Fibroblast of the aortic adventitia (primary cell): ENCODE measurements around the gene LARP4B. TPM values are rescaled to one million over a fixed set of nuclear protein-coding genes. Genes with fewer than 3 reads are reported as not detected.

Source experiments
- DNase-seq: peaks from one replicate; pipeline ENCODE4 v3.0.0-alpha.2; 2010; ENCODE audit warnings: low read depth
- H3K4me3 ChIP-seq: 2 replicates; pipeline ENCODE4 v1.5.1; 2011; ENCODE audit warnings: low read depth, mild to moderate bottlenecking, control low read depth, low read length, moderate library complexity
- CTCF ChIP-seq: IDR thresholded peaks from 2 replicates; pipeline ENCODE4 v1.5.1; 2011; ENCODE audit warnings: mild to moderate bottlenecking, low read length, control low read depth, inconsistent platforms; ENCODE audit not compliant: insufficient read depth
- total RNA-seq: library from RNA; depleted of rRNA; stranded (reverse); fragments of >200 nt; gene quantifications from 2 replicates; pipeline ENCODE4 v1.2.3, GENCODE V29; 2012; ENCODE audit warnings: low replicate concordance

The LARP4B gene
- total RNA-seq, 1 donor = 38.7 TPM

- H3K4me3 ChIP-seq = no peak overlapping the region
- TF ChIP-seq CTCF = no peak
- DNase-seq = no peak
Measured at GRCh38 chr10:818526-819220, 112.8 kb downstream of the LARP4B start.

- no peak for DNase-seq
- no peak for TF ChIP-seq CTCF
- H3K4me3 ChIP-seq = no peak overlapping the region
Measured at GRCh38 chr10:818010-818409, 113.5 kb downstream of the LARP4B start.

- no peak overlapping the region for H3K4me3 ChIP-seq
- DNase-seq = peak; percentile 8
- TF ChIP-seq CTCF = no peak
Measured at GRCh38 chr10:817371-817770, 114.1 kb downstream of the LARP4B start.

- no peak overlapping the region for H3K4me3 ChIP-seq
- no peak for TF ChIP-seq CTCF
- no peak for DNase-seq
Measured at GRCh38 chr10:816958-817357, 114.5 kb downstream of the LARP4B start.

- DNase-seq = no peak
- no peak for TF ChIP-seq CTCF
- no peak overlapping the region for H3K4me3 ChIP-seq
Measured at GRCh38 chr10:816091-816477, 115.4 kb downstream of the LARP4B start.

- no peak overlapping the region for H3K4me3 ChIP-seq
- TF ChIP-seq CTCF = peak; percentile 12
- no peak for DNase-seq
Measured at GRCh38 chr10:815338-816090, 116.0 kb downstream of the LARP4B start.
